GM12865 (cell line): ENCODE measurements around the gene ZNF479.
"Not testable (repeated sequence)": the region's sequence is repeated elsewhere in the genome, so short reads cannot be mapped to it uniquely, and the experiment has no call there.

Experiments
- DNase-seq: peaks from one replicate; pipeline ENCODE4 v3.0.0; 2010; ENCODE audit warnings: low read depth
- H3K4me3 ChIP-seq: 2 replicates; pipeline ENCODE4 v1.5.1; 2011; ENCODE audit warnings: mild to moderate bottlenecking, low read depth, low read length, control low read depth
- CTCF ChIP-seq: IDR thresholded peaks from 2 replicates; pipeline ENCODE4 v1.5.1; 2011; ENCODE audit warnings: low read length, control low read depth, low read depth, inconsistent platforms; ENCODE audit not compliant: insufficient read depth; ENCODE audit errors: missing control alignments

The ZNF479 gene

GRCh38 chr7:57132336-57132735 lies at the start of gene ZNF479:
ZNF479 (minus strand) TSS chr7:57132436; CDS start chr7:57132324, 112 bp downstream.
- not testable (repeated sequence) for H3K4me3 ChIP-seq, DNase-seq

- no peak for DNase-seq
- TF ChIP-seq CTCF = no peak
- H3K4me3 ChIP-seq = no peak overlapping the region
Observed at GRCh38 chr7:57182031-57182430, 49.8 kb upstream of the ZNF479 start.

- DNase-seq = no peak
- no peak overlapping the region for H3K4me3 ChIP-seq
- no peak for TF ChIP-seq CTCF
Observed at GRCh38 chr7:57181281-57181680, 49.0 kb upstream of the ZNF479 start.

GRCh38 chr7:57179776-57180415 lies 47.7 kb upstream of the ZNF479 start:
- H3K4me3 ChIP-seq = no peak overlapping the region
- no peak for TF ChIP-seq CTCF
- no peak for DNase-seq

- H3K4me3 ChIP-seq = no peak overlapping the region
- no peak for TF ChIP-seq CTCF
- DNase-seq = no peak
Observed at GRCh38 chr7:57178768-57179139, 46.5 kb upstream of the ZNF479 start.

- TF ChIP-seq CTCF = no peak
- H3K4me3 ChIP-seq = no peak overlapping the region
- DNase-seq = no peak
Observed at GRCh38 chr7:57177856-57178767, 45.9 kb upstream of the ZNF479 start.

GRCh38 chr7:57176928-57177635 lies 44.8 kb upstream of the ZNF479 start:
- no peak for DNase-seq
- no peak for TF ChIP-seq CTCF
- H3K4me3 ChIP-seq = no peak overlapping the region
